ENCODE results near the gene KCNK10. TPM values are rescaled to one million over a fixed set of nuclear protein-coding genes. Genes with fewer than 3 reads are reported as not detected.

Gene KCNK10
- total RNA-seq, 1 experiment from 2014 or later = 0.96 TPM

DNA sequence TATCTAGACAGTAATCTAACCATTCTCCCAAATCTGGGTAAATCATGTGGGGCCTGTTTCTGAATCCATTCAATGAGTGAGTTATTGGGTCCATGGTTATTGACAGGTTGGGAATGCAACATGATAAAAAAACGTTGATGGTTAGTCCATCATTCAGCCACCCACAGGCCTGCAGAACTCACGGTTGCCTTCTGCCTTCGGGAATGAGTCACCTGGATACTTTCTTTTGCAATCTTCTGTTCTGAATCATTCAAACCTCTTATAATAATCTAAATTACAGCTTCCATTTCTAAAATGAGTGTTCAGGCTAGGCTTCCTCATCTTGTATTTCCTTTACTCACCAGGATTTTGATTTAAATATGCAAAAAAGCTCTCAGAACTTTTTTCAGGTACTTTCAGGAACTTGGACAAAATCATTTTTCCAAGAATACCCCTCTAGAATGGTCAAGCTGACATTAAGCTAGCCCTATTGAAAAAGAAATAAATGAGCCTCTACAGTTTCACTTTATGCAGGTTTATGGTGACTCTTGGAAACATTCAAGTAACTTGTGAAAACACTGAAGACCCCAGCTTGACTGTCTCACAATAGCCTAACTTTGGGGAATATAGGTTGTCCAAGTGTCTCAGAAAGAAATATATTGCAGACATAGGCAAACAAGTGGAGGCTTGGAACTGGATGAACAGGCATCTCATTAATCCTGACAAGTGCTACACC, 94.4 kb downstream of the KCNK10 start:
- no peak overlapping the region for H3K4me3 Mint-ChIP-seq
- 0 out of 2 replicates have a peak, but pooled peaks cover 7% of the 10 kb centered on the region for H3K4me1 Mint-ChIP-seq
- ATAC-seq = no peak
- H3K36me3 Mint-ChIP-seq = 0 out of 2 replicates have a peak, but pooled peaks cover 1% of the 10 kb centered on the region
- ChIA-PET POLR2A (no interaction called here), CTCF (interaction anchor here (4.6 kb wide), 1 partner anchor 39 kb away, joined by 35 read pairs; no protein-coding TSS in a partner anchor)
- H3K9me3 Mint-ChIP-seq = peaks cover under 1% of the 10 kb centered on the region
- H3K27me3 Mint-ChIP-seq (ENCODE audit: low read depth) = no peaks in the 10 kb centered on the region
- DNase-seq (ENCODE audit: low spot score) = no peak
- no peak for TF ChIP-seq CREM (CRISPR knock-in tag; IDR thresholded peaks at IDR 0.05)
- TF ChIP-seq ESRRA (CRISPR knock-in tag; IDR thresholded peaks at IDR 0.05; ENCODE audit: borderline replicate concordance) = no peak
- TF ChIP-seq, protein P1, sequence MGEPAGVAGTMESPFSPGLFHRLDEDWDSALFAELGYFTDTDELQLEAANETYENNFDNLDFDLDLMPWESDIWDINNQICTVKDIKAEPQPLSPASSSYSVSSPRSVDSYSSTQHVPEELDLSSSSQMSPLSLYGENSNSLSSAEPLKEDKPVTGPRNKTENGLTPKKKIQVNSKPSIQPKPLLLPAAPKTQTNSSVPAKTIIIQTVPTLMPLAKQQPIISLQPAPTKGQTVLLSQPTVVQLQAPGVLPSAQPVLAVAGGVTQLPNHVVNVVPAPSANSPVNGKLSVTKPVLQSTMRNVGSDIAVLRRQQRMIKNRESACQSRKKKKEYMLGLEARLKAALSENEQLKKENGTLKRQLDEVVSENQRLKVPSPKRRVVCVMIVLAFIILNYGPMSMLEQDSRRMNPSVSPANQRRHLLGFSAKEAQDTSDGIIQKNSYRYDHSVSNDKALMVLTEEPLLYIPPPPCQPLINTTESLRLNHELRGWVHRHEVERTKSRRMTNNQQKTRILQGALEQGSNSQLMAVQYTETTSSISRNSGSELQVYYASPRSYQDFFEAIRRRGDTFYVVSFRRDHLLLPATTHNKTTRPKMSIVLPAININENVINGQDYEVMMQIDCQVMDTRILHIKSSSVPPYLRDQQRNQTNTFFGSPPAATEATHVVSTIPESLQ (CRISPR knock-in tag; IDR thresholded peaks at IDR 0.05) = no peak
- no peak for TF ChIP-seq JAZF1 (CRISPR knock-in tag; IDR thresholded peaks at IDR 0.05)
- no peak for TF ChIP-seq OVOL2 (CRISPR knock-in tag; IDR thresholded peaks at IDR 0.05; ENCODE audit: borderline replicate concordance)
- no peak for TF ChIP-seq JUN (CRISPR knock-in tag; IDR thresholded peaks at IDR 0.05)
- no peak for TF ChIP-seq SMAD4 (CRISPR knock-in tag; IDR thresholded peaks at IDR 0.05)
- TF ChIP-seq PRRX2 (CRISPR knock-in tag; IDR thresholded peaks at IDR 0.05) = no peak
- TF ChIP-seq, protein P2, sequence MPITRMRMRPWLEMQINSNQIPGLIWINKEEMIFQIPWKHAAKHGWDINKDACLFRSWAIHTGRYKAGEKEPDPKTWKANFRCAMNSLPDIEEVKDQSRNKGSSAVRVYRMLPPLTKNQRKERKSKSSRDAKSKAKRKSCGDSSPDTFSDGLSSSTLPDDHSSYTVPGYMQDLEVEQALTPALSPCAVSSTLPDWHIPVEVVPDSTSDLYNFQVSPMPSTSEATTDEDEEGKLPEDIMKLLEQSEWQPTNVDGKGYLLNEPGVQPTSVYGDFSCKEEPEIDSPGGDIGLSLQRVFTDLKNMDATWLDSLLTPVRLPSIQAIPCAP (CRISPR knock-in tag; IDR thresholded peaks at IDR 0.05) = no peak
- TF ChIP-seq, protein P3, sequence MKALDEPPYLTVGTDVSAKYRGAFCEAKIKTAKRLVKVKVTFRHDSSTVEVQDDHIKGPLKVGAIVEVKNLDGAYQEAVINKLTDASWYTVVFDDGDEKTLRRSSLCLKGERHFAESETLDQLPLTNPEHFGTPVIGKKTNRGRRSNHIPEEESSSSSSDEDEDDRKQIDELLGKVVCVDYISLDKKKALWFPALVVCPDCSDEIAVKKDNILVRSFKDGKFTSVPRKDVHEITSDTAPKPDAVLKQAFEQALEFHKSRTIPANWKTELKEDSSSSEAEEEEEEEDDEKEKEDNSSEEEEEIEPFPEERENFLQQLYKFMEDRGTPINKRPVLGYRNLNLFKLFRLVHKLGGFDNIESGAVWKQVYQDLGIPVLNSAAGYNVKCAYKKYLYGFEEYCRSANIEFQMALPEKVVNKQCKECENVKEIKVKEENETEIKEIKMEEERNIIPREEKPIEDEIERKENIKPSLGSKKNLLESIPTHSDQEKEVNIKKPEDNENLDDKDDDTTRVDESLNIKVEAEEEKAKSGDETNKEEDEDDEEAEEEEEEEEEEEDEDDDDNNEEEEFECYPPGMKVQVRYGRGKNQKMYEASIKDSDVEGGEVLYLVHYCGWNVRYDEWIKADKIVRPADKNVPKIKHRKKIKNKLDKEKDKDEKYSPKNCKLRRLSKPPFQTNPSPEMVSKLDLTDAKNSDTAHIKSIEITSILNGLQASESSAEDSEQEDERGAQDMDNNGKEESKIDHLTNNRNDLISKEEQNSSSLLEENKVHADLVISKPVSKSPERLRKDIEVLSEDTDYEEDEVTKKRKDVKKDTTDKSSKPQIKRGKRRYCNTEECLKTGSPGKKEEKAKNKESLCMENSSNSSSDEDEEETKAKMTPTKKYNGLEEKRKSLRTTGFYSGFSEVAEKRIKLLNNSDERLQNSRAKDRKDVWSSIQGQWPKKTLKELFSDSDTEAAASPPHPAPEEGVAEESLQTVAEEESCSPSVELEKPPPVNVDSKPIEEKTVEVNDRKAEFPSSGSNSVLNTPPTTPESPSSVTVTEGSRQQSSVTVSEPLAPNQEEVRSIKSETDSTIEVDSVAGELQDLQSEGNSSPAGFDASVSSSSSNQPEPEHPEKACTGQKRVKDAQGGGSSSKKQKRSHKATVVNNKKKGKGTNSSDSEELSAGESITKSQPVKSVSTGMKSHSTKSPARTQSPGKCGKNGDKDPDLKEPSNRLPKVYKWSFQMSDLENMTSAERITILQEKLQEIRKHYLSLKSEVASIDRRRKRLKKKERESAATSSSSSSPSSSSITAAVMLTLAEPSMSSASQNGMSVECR (CRISPR knock-in tag; IDR thresholded peaks at IDR 0.05; ENCODE audit: borderline replicate concordance) = no peak
- TF ChIP-seq, protein P4, sequence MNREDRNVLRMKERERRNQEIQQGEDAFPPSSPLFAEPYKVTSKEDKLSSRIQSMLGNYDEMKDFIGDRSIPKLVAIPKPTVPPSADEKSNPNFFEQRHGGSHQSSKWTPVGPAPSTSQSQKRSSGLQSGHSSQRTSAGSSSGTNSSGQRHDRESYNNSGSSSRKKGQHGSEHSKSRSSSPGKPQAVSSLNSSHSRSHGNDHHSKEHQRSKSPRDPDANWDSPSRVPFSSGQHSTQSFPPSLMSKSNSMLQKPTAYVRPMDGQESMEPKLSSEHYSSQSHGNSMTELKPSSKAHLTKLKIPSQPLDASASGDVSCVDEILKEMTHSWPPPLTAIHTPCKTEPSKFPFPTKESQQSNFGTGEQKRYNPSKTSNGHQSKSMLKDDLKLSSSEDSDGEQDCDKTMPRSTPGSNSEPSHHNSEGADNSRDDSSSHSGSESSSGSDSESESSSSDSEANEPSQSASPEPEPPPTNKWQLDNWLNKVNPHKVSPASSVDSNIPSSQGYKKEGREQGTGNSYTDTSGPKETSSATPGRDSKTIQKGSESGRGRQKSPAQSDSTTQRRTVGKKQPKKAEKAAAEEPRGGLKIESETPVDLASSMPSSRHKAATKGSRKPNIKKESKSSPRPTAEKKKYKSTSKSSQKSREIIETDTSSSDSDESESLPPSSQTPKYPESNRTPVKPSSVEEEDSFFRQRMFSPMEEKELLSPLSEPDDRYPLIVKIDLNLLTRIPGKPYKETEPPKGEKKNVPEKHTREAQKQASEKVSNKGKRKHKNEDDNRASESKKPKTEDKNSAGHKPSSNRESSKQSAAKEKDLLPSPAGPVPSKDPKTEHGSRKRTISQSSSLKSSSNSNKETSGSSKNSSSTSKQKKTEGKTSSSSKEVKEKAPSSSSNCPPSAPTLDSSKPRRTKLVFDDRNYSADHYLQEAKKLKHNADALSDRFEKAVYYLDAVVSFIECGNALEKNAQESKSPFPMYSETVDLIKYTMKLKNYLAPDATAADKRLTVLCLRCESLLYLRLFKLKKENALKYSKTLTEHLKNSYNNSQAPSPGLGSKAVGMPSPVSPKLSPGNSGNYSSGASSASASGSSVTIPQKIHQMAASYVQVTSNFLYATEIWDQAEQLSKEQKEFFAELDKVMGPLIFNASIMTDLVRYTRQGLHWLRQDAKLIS (CRISPR knock-in tag; IDR thresholded peaks at IDR 0.05; ENCODE audit: borderline replicate concordance) = no peak
- TF ChIP-seq FOXP1 (CRISPR knock-in tag; IDR thresholded peaks at IDR 0.05; ENCODE audit: borderline replicate concordance) = no peak
- no peak for TF ChIP-seq ZNF396 (CRISPR knock-in tag; IDR thresholded peaks at IDR 0.05; ENCODE audit: borderline replicate concordance)
- TF ChIP-seq, protein P5, sequence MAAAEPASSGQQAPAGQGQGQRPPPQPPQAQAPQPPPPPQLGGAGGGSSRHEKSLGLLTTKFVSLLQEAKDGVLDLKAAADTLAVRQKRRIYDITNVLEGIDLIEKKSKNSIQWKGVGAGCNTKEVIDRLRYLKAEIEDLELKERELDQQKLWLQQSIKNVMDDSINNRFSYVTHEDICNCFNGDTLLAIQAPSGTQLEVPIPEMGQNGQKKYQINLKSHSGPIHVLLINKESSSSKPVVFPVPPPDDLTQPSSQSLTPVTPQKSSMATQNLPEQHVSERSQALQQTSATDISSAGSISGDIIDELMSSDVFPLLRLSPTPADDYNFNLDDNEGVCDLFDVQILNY (CRISPR knock-in tag; IDR thresholded peaks at IDR 0.05) = no peak
- TF ChIP-seq, protein P6, sequence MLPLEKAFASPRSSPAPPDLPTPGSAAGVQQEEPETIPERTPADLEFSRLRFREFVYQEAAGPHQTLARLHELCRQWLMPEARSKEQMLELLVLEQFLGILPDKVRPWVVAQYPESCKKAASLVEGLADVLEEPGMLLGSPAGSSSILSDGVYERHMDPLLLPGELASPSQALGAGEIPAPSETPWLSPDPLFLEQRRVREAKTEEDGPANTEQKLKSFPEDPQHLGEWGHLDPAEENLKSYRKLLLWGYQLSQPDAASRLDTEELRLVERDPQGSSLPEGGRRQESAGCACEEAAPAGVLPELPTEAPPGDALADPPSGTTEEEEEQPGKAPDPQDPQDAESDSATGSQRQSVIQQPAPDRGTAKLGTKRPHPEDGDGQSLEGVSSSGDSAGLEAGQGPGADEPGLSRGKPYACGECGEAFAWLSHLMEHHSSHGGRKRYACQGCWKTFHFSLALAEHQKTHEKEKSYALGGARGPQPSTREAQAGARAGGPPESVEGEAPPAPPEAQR (CRISPR knock-in tag; IDR thresholded peaks at IDR 0.05) = no peak
- H3K27ac Mint-ChIP-seq = no peak overlapping the region
